Activated T-helper 17 cell treated with anti-CD3 and anti-CD28 coated beads, Interleukin-2, amount 50 U/mL, for 72 hours (primary cell): ENCODE data around the gene MCM6. TPM values are rescaled to one million over a fixed set of nuclear protein-coding genes. Genes with fewer than 3 reads are reported as not detected.

Experiments
- ATAC-seq: fragments of 150-1000 bp; cut with Tn5 transposase; replicated peaks from 2 replicates; pipeline ENCODE4 v1.10.0; 2021; ENCODE audit warnings: mild to moderate bottlenecking, moderate library complexity
- H3K27ac Mint-ChIP-seq: one replicate; pipeline ENCODE4 v1.8.0; 2022; ENCODE audit warnings: mixed read lengths
- H3K27me3 Mint-ChIP-seq: one replicate; pipeline ENCODE4 v1.8.0; 2022; ENCODE audit warnings: mixed read lengths
- H3K36me3 Mint-ChIP-seq: one replicate; pipeline ENCODE4 v1.8.0; 2022; ENCODE audit warnings: low read depth, mild to moderate bottlenecking, mixed read lengths
- H3K4me1 Mint-ChIP-seq: one replicate; pipeline ENCODE4 v1.8.0; 2022; ENCODE audit warnings: mixed read lengths
- H3K4me3 Mint-ChIP-seq: one replicate; pipeline ENCODE4 v1.8.0; 2022; ENCODE audit warnings: mild to moderate bottlenecking, mixed read lengths
- H3K9me3 Mint-ChIP-seq: one replicate; pipeline ENCODE4 v1.8.0; 2022; ENCODE audit warnings: mixed read lengths
- total RNA-seq, 2 donors: library from RNA; stranded (reverse); gene quantifications; one replicate each; pipeline ENCODE4 v1.2.3, GENCODE V29; 2022

MCM6 gene
- 100 to 1,000 TPM; 163 to 245 TPM for total RNA-seq

DNA sequence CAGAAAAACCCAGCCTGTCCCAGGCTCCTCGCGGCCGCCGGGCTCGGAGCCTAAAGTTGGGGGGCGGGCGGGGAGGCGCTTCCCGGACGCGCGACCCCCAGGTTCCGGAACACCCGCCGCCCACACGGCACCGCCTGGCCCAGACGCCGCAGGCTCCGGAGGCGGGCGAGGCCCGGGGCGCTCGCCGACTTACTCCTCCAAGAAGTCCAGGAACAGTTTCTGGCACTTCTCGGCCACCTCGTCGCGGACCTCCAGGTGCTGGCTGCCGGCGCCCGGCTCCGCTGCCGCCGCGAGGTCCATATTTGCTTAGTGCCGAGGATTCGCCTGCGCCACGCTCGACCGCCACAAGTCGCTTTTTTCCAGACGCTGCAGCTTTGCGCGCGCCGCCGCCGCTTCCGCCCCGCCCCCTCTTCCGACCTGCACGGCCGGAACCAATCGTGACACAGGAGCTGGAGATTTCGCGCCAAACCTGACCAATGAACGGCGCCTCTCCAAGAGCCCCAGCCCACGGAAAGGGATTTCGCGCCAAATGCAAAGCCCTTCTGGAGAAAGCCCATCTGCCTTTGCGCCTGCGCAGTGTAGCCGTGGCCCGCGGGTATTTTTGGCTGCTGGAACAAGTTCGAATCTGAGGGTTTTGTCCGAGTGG lies at the start of gene MCM6:
Gene MCM6 (minus strand): TSS at position 378 of the 646 bp plus-strand sequence. CDS start 78 bp downstream, at position 300.
- no peaks in the 10 kb centered on the region for H3K9me3 Mint-ChIP-seq
- ATAC-seq: peak; percentile 84
- H3K27ac Mint-ChIP-seq: peak within 1 kb of the TSS; percentile 93
- H3K4me3 Mint-ChIP-seq: peak within 1 kb of the TSS; percentile 82
- no peaks in the 10 kb centered on the region for H3K27me3 Mint-ChIP-seq
- H3K4me1 Mint-ChIP-seq: peaks cover 31% of the 10 kb centered on the region
- H3K36me3 Mint-ChIP-seq: peaks cover 55% of the 10 kb centered on the region

DNA sequence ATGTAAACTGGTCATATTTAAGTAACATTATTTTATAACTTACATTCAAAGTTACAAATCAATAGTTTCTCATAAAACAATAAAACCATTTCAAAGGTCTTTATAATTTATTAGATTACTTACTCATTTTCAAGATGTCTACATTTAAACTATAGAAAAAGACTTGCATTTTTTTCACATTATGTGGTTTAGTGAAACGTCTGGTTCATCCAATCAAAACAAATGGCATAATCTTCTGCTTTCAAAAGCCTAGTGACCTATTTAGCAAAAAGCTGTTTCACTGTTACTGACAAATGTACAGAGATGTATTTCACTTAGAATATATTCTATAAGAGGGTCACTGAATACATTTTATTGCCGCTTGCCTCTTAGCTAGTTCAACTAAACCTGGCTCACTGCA lies 49.3 kb upstream of the MCM6 start:
- H3K4me1 Mint-ChIP-seq: peaks cover 10% of the 10 kb centered on the region

DNA sequence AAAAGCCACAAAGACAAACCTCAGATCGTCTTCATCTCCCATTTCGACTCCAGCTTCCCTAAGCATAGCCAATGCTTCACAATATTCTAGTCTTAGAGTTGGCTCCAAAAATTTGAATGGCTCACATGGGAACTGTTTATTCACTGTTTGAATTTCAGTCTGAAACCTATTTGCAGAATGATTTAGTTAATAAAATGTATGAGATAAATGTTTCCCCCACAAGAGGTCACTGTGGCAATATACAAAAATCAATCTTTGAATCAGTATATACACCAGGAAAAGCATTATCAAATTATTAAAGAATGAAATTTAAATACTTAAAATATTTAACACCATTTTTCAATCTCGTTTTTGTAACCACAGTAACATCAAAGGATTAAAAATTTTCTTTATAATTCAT lies 40.0 kb upstream of the MCM6 start:
- Mint-ChIP-seq H3K4me1 (no peaks in the 10 kb centered on the region), H3K27me3 (no peaks in the 10 kb centered on the region), H3K4me3 (no peak overlapping the region), H3K36me3 (peaks cover 76% of the 10 kb centered on the region), H3K27ac (no peak overlapping the region), H3K9me3 (no peaks in the 10 kb centered on the region)
- ATAC-seq: peak; percentile 28

More for the DNA sequence above, 49.3 kb upstream of the MCM6 start:
- no peaks in the 10 kb centered on the region for H3K9me3 Mint-ChIP-seq
- no peak overlapping the region for H3K4me3 Mint-ChIP-seq
- no peak overlapping the region for H3K27ac Mint-ChIP-seq
- H3K36me3 Mint-ChIP-seq: peaks cover 81% of the 10 kb centered on the region
- no peak for ATAC-seq
- no peaks in the 10 kb centered on the region for H3K27me3 Mint-ChIP-seq

DNA sequence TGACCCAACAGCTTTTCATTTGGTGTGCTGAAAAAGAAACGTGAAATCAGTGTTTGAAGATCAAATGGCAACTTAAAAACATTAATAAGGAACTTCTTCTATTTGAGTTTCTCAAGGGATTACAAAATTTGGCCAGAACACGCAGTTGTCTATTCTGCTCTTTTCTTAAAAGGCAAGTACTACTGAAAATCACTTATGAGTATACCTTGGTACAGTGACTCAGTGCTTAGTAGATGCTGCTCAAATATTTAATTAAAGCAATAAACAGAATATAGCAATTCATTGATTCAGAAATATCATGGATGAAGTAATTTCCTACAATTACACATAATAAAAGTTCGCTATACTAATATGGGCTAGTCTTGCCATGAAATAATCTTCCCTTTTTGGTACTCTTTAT lies 38.2 kb upstream of the MCM6 start:
- ATAC-seq: no peak
- H3K36me3 Mint-ChIP-seq: peaks cover 76% of the 10 kb centered on the region
- no peak overlapping the region for H3K4me3 Mint-ChIP-seq
- H3K27me3 Mint-ChIP-seq: no peaks in the 10 kb centered on the region
- no peak overlapping the region for H3K27ac Mint-ChIP-seq
- H3K4me1 Mint-ChIP-seq: no peaks in the 10 kb centered on the region
- H3K9me3 Mint-ChIP-seq: no peaks in the 10 kb centered on the region

DNA sequence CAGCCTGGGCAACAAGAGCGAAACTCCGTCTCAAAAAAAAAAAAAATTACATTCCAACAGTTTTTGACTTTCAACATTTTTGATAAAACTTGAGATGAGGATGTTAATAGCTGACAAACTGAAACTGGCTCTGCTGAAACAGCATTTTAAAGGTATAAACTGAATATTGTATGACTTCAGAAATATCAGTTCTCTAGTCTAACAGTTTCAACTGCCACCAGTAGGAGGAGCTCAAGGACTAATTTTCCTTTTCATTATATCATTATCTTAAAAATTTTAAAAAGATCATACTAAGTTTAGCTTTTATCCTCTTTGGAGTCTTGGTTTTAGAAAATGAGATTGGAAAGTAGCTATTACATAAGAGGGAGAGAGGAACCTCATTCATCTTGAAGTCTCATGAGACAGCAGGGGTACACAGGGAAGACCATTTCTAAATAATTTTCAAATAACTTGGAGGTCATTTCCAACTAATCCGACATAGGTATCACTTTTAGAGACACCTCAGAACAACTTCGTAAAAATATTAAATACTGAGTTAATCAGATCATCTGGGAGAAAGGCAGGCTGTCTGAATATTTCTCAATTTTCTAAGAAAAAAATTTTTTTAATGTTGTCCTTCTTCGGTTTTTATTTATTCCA lies 37.6 kb upstream of the MCM6 start:
- Mint-ChIP-seq H3K4me1 (no peaks in the 10 kb centered on the region), H3K36me3 (peaks cover 78% of the 10 kb centered on the region), H3K27me3 (no peaks in the 10 kb centered on the region), H3K27ac (peak overlapping the region; percentile 69), H3K4me3 (no peak overlapping the region), H3K9me3 (no peaks in the 10 kb centered on the region)
- no peak for ATAC-seq

DNA sequence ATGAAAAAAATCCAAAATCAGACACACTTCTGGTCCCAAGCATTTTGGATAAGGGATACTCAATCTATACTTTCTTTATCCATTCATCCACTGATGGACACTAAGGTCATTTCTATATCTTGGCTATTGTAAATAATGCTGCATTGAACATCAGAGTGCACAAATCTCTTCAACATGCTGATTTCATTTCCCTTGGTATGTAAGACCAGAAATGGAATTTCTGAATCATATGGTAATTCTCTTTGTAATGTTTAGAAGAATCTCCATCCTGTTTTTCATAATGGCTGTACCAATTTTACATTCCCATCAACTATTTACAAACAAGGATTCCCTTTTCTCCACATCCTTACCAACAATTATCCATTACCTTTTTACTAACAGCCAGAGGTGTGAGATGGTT lies 33.7 kb upstream of the MCM6 start:
- H3K27ac Mint-ChIP-seq: peak overlapping the region; percentile 31
- no peak overlapping the region for H3K4me3 Mint-ChIP-seq
- no peaks in the 10 kb centered on the region for H3K4me1 Mint-ChIP-seq
- H3K27me3 Mint-ChIP-seq: no peaks in the 10 kb centered on the region
- ATAC-seq: no peak
- H3K9me3 Mint-ChIP-seq: no peaks in the 10 kb centered on the region
- peaks cover 98% of the 10 kb centered on the region for H3K36me3 Mint-ChIP-seq

DNA sequence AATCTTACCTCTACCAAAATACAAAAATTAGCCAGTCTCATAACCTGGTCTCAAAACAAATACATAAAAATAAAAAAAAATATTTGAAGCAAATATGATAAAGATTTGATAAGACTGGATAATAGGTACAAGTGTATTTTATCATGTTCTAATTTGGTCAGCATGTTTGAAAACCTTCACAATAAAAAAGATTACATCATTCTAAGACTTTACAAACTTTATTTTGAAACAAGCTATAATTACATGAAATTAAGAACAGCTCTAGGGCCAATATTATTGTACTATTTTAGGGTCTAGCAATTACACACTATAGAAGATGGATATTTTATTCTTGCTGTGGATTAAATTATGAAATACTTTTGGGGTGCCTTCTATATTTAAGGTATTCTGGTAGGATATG lies 29.4 kb upstream of the MCM6 start:
- no peak for ATAC-seq
- Mint-ChIP-seq H3K4me1 (no peaks in the 10 kb centered on the region), H3K27me3 (no peaks in the 10 kb centered on the region), H3K9me3 (no peaks in the 10 kb centered on the region), H3K4me3 (no peak overlapping the region), H3K36me3 (peaks cover 84% of the 10 kb centered on the region), H3K27ac (no peak overlapping the region)

DNA sequence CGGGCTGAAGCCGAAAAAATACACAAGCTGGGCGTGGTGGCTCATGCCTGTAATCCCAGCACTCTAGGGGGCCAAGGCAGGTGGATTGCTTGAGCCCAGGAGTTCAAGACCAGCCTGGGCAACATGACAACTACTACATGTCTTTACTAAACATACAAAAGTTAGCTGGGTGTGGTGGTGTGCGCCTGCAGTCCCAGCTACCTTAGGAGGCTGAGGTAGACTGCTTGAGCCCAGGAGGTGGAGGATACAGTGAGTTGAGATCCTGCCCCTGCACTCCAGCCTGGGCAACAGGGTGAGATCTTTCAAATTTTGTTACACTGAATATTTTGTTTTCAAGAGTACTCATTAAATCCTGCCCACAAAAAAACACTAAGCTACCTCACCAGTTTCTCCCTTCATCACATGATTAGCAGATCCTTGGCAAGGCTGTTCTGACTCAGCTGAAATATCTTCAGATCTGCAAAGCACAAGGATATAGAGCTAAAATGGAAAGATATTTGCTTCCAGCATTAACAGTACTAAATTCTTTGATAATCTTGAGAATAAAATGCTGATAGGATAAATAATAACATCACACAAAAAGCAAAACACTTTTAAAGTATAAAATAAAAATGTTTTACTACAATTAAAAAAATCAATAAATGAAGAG lies 28.2 kb upstream of the MCM6 start:
- Mint-ChIP-seq H3K36me3 (peaks cover 72% of the 10 kb centered on the region), H3K9me3 (no peaks in the 10 kb centered on the region), H3K27me3 (no peaks in the 10 kb centered on the region), H3K4me3 (no peak overlapping the region), H3K27ac (no peak overlapping the region), H3K4me1 (no peaks in the 10 kb centered on the region)
- ATAC-seq: no peak

DNA sequence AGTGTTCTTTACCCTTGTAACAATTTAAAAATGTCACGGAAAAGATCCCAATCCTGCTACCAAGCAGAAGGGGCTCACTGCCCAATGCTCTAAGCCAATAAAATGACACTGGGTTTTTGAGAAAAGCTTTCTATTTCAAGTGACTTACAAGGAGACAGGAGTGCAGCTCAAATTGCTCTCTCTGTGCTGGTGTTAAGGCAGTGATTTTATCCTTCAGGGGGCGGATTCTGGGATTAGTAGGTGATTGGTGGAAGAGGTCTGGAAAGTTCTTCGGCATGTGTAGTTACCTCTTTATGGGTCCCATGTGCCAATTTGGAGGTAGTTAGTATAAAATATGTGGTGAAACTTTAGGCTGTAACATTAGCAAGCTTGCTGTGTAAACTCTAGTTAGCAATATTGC lies 27.4 kb upstream of the MCM6 start:
- Mint-ChIP-seq H3K36me3 (peaks cover 70% of the 10 kb centered on the region), H3K9me3 (no peaks in the 10 kb centered on the region), H3K27ac (no peak overlapping the region), H3K27me3 (no peaks in the 10 kb centered on the region), H3K4me1 (no peaks in the 10 kb centered on the region), H3K4me3 (no peak overlapping the region)
- no peak for ATAC-seq

DNA sequence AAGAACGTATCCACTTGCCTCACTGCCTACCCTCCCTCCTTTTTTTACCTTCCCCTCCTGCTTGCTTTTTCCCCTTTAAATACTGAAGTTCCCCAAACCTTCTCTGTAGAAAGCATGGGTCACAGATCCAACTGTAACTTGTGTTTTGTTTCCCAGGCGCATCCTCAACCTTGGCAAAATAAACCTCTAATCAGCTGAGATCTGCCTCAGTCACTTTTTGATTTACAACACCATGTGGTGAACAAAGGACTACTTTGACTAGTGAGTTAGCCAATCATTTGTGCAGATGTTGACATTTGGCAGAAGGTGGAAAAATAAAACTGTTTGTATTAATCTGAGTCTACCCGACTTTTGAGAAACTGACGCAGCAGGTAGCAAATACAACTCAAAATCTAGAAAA lies 23.3 kb upstream of the MCM6 start:
- no peak for ATAC-seq
- Mint-ChIP-seq H3K27ac (peak overlapping the region; percentile 27), H3K36me3 (peaks cover 36% of the 10 kb centered on the region), H3K9me3 (no peaks in the 10 kb centered on the region), H3K4me3 (no peak overlapping the region), H3K4me1 (no peaks in the 10 kb centered on the region), H3K27me3 (no peaks in the 10 kb centered on the region)

DNA sequence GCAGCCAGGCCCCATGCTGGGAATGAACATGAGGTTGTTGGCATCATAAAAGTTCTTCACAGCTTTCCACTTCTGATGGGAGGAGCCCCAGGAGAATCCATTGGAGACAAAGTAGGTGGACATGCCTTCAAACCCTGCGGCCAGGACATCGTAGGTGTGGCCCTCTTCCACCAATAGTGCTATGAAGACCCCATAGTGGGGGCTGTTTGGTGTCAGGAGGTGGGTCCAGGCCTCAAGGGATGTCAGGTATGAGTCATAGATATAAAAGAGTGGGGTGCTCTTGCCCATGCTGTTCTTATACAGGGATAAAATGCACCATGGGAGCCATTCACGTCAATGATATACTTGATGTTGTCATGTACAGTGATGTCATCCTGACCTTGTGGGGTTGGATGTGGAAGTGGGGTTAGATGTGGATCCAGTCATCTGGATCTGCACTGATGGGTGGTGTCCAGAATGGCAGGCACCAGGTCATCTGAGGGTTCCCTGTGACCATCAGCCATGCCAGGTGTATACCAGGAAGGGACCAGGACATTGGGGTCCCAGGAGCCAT lies 22.1 kb upstream of the MCM6 start:
- Mint-ChIP-seq H3K4me3 (no peak overlapping the region), H3K4me1 (no peaks in the 10 kb centered on the region), H3K27ac (no peak overlapping the region), H3K9me3 (no peaks in the 10 kb centered on the region), H3K36me3 (peaks cover 24% of the 10 kb centered on the region), H3K27me3 (no peaks in the 10 kb centered on the region)
- no peak for ATAC-seq

DNA sequence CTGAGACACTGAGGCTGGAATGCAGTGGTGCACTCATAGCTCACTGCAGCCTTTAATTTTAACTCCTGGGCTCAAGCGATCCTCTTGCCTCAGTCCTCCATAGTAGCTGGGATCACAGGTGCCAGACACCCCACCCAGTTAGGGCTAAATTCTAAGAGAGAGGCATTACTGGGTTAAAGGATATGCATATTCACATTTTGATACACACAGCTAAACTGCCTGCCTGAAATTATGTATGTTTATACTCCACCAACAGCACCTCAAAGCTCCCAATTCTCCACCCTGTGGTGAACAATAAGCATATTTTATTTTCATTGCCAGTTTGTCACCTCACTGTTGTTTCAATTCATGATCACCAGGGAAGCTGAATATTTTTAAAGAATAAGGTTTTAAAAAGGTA lies 18.7 kb upstream of the MCM6 start:
- no peak overlapping the region for H3K4me3 Mint-ChIP-seq
- H3K4me1 Mint-ChIP-seq: no peaks in the 10 kb centered on the region
- H3K36me3 Mint-ChIP-seq: peaks cover 11% of the 10 kb centered on the region
- H3K27me3 Mint-ChIP-seq: no peaks in the 10 kb centered on the region
- no peaks in the 10 kb centered on the region for H3K9me3 Mint-ChIP-seq
- no peak overlapping the region for H3K27ac Mint-ChIP-seq
- no peak for ATAC-seq

DNA sequence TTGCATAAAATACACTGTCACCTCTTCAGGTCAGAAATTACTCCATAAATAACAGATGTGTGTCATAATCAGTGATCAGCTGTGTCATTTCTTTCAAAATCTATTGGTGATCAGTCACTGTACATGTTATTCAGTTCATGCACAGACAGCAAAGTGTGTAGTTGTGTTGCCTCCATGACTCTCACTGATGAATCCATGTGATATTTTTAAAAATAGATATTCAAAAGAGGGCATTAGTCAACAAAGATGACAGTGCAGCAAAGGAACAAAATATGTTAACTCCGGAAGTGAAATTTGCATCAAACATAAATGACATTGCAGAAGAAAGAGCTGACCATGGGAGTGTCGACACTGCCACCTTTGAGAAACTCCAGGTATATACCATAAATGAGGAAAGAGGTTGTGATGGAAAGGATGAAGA lies 17.1 kb upstream of the MCM6 start:
- peak; percentile 63 for ATAC-seq
- H3K27me3 Mint-ChIP-seq: no peaks in the 10 kb centered on the region
- H3K36me3 Mint-ChIP-seq: peaks cover 3% of the 10 kb centered on the region
- no peak overlapping the region for H3K27ac Mint-ChIP-seq
- no peaks in the 10 kb centered on the region for H3K4me1 Mint-ChIP-seq
- H3K4me3 Mint-ChIP-seq: no peak overlapping the region
- no peaks in the 10 kb centered on the region for H3K9me3 Mint-ChIP-seq

DNA sequence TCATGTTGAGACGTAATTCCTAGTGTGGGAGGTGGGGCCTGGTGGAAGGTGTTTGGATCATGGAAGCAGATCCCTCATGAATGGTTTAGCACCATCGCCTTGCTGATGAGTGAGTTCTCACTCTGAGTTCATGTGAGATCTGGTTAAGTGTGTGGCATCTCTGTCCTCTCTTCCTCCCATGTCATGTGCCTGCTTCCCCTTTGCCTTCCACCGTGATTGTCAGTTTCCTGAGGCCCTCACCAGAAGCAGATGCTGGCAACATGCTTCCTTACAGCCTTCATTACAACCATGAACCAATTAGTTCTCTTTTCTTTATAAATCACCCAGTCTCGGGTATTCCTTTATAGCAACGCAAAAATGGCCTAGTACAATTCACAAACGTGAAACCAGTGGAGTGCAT lies 14.6 kb upstream of the MCM6 start:
- no peaks in the 10 kb centered on the region for H3K36me3 Mint-ChIP-seq
- H3K27me3 Mint-ChIP-seq: no peaks in the 10 kb centered on the region
- ATAC-seq: no peak
- H3K4me1 Mint-ChIP-seq: no peaks in the 10 kb centered on the region
- H3K9me3 Mint-ChIP-seq: no peaks in the 10 kb centered on the region
- no peak overlapping the region for H3K27ac Mint-ChIP-seq
- H3K4me3 Mint-ChIP-seq: no peak overlapping the region

DNA sequence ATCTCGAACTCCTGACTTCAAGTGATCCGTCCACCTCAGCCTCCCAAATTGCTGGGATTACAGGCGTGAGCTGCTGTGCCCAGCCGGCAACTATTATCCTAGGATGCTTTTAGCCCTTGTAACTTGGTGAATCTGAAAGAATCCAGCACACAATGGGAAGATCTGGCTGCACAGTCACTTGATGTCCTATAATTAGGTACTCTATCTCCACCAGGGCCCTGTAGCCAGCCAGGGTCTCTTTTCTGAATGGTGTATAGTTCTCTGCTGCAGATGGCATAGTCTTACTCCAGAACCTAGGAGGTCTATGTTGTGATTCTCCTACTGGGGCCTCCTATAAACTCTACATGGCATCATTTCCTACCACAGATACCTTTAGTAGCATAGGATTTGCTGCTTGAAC lies 13.9 kb upstream of the MCM6 start:
- Mint-ChIP-seq H3K27ac (no peak overlapping the region), H3K9me3 (no peaks in the 10 kb centered on the region), H3K4me3 (no peak overlapping the region), H3K36me3 (no peaks in the 10 kb centered on the region), H3K27me3 (no peaks in the 10 kb centered on the region), H3K4me1 (no peaks in the 10 kb centered on the region)
- no peak for ATAC-seq
